GM12872 (cell line): ENCODE data around the gene PGRMC2.

ENCODE experiments used
- TF ChIP-seq, protein P1 (sequence below): IDR thresholded peaks from 3 replicates; pipeline ENCODE4 v1.5.1; 2011; ENCODE audit warnings: low read depth, mild to moderate bottlenecking, low read length, moderate library complexity; ENCODE audit not compliant: insufficient read depth

The PGRMC2 gene

GRCh38 chr4:128323401-128323800 is 35.8 kb upstream of the PGRMC2 start:
- TF ChIP-seq, protein P1, sequence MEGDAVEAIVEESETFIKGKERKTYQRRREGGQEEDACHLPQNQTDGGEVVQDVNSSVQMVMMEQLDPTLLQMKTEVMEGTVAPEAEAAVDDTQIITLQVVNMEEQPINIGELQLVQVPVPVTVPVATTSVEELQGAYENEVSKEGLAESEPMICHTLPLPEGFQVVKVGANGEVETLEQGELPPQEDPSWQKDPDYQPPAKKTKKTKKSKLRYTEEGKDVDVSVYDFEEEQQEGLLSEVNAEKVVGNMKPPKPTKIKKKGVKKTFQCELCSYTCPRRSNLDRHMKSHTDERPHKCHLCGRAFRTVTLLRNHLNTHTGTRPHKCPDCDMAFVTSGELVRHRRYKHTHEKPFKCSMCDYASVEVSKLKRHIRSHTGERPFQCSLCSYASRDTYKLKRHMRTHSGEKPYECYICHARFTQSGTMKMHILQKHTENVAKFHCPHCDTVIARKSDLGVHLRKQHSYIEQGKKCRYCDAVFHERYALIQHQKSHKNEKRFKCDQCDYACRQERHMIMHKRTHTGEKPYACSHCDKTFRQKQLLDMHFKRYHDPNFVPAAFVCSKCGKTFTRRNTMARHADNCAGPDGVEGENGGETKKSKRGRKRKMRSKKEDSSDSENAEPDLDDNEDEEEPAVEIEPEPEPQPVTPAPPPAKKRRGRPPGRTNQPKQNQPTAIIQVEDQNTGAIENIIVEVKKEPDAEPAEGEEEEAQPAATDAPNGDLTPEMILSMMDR, result no peak

- TF ChIP-seq, protein P1, result no peak
These were observed 35.4 kb upstream of the PGRMC2 start for GRCh38 chr4:128322986-128323385.

- TF ChIP-seq, protein P1, result no peak
These were observed 34.7 kb upstream of the PGRMC2 start for GRCh38 chr4:128322311-128322710.

- TF ChIP-seq, protein P1, result no peak
These were observed 33.0 kb upstream of the PGRMC2 start for GRCh38 chr4:128320656-128321055.

DNA sequence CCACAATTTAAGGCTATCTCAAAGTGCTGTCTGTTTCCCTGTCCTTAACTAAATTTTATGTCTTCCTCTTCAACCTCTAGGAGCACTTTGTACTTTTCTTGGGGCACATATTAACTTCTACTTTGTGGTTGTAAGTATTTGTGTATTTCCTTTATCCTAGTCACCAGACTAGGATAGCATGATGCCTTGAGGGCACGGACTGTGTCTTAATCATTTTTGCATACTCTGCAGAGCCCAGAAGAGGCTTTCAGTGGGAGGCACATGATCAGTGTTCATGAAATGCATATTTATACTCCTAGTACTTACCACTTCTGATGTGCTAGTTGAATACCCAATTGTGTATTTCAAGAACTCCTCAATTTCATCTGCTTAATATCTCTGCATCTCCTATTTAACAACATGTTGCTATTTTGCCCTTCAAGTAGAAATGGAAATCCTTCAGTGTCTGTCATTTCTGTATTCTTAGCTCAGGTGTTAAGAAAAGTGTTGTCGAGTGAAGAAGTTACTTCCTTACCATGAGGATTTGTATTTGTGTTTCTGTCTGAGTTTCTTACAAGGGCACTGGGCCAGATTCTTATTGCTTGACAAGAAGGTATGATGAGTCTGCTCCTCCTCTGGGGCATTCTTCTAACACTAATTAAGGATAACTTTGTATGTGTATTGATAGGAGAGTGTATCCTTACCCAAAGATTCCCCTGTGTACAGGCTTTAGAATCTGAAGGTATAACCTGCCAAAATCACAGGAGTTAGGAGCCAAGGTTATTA is 28.3 kb upstream of the PGRMC2 start:
- TF ChIP-seq, protein P1, result no peak

- TF ChIP-seq, protein P1, result no peak
These were observed 24.2 kb upstream of the PGRMC2 start for GRCh38 chr4:128311659-128312403.

- TF ChIP-seq, protein P1, result no peak
These were observed 22.7 kb upstream of the PGRMC2 start for GRCh38 chr4:128310266-128310697.
